ENCODE data around the gene GCFC2.

GRCh38 chr2:75751360-75751759 is 40.6 kb upstream of the GCFC2 start:
- TF ChIP-seq TAF1 (conservative IDR thresholded peaks at IDR 0.05) = no peak
- no peak for TF ChIP-seq YY1 (IDR thresholded peaks at IDR 0.05)
- TF ChIP-seq FOXA1 (IDR thresholded peaks at IDR 0.05) = no peak
- TF ChIP-seq, protein P1, sequence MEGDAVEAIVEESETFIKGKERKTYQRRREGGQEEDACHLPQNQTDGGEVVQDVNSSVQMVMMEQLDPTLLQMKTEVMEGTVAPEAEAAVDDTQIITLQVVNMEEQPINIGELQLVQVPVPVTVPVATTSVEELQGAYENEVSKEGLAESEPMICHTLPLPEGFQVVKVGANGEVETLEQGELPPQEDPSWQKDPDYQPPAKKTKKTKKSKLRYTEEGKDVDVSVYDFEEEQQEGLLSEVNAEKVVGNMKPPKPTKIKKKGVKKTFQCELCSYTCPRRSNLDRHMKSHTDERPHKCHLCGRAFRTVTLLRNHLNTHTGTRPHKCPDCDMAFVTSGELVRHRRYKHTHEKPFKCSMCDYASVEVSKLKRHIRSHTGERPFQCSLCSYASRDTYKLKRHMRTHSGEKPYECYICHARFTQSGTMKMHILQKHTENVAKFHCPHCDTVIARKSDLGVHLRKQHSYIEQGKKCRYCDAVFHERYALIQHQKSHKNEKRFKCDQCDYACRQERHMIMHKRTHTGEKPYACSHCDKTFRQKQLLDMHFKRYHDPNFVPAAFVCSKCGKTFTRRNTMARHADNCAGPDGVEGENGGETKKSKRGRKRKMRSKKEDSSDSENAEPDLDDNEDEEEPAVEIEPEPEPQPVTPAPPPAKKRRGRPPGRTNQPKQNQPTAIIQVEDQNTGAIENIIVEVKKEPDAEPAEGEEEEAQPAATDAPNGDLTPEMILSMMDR (IDR thresholded peaks at IDR 0.05; ENCODE audit: low read depth, low read length, missing input control) = no peak
- no peak for TF ChIP-seq SP1 (IDR thresholded peaks at IDR 0.05)
- no peak for TF ChIP-seq EGR1 (IDR thresholded peaks at IDR 0.05; ENCODE audit: low read depth in 2 of 2)
- TF ChIP-seq NR2F2 (IDR thresholded peaks at IDR 0.05) = no peak

Data from liver (tissue), 3 donors.